Calu3 (cell line): ENCODE data around the gene KCNJ10. TPM values are rescaled to one million over a fixed set of nuclear protein-coding genes. Genes with fewer than 3 reads are reported as not detected.

Source experiments
- BruUV-seq: library from RNA; stranded (reverse); fragments of 400-500 nt; replicated peaks from 2 replicates; lab custom pipeline; 2021; lab: Mats Ljungman, UMichigan
- CTCF ChIA-PET: fragments of 300-600 bp; sonication (Branson Sonifier 250); formaldehyde crosslinking; loops from one replicate; lab custom pipeline; 2022; ENCODE audit warnings: antibody characterized with exemption; lab: Charles Lee
- DNase-seq: peaks from one replicate; pipeline ENCODE4 v3.0.0; 2022
- H3K27ac Mint-ChIP-seq: one replicate; pipeline ENCODE4 v1.8.0; 2022; ENCODE audit warnings: mixed read lengths; ENCODE audit not compliant: unreplicated experiment
- H3K27me3 Mint-ChIP-seq: one replicate; pipeline ENCODE4 v1.8.0; 2022; ENCODE audit warnings: mixed read lengths; ENCODE audit not compliant: unreplicated experiment
- H3K36me3 Mint-ChIP-seq: one replicate; pipeline ENCODE4 v1.8.0; 2022; ENCODE audit warnings: mild to moderate bottlenecking, moderate library complexity, mixed read lengths; ENCODE audit not compliant: insufficient read depth, unreplicated experiment
- H3K4me1 Mint-ChIP-seq: one replicate; pipeline ENCODE4 v1.8.0; 2022; ENCODE audit warnings: mild to moderate bottlenecking, low read depth, mixed read lengths; ENCODE audit not compliant: unreplicated experiment
- H3K4me3 Mint-ChIP-seq: one replicate; pipeline ENCODE4 v1.8.0; 2022; ENCODE audit warnings: mild to moderate bottlenecking, low read depth, moderate library complexity, mixed read lengths; ENCODE audit not compliant: unreplicated experiment
- H3K9me3 Mint-ChIP-seq: one replicate; pipeline ENCODE4 v1.8.0; 2022; ENCODE audit warnings: low read depth, mixed read lengths; ENCODE audit not compliant: unreplicated experiment
- CTCF ChIP-seq: fragments of 200-600 bp; IDR thresholded peaks from one replicate; pipeline ENCODE4 v1.8.0; 2022; ENCODE audit warnings: antibody characterized with exemption; ENCODE audit not compliant: unreplicated experiment
- intact Hi-C: fragments of 100-400 bp; cut with micrococcal nuclease; formaldehyde crosslinking; loops from one replicate; pipeline ENCODE4 v1.10.0; 2022; ENCODE audit not compliant: unreplicated experiment
- total RNA-seq: library from RNA; stranded (reverse); gene quantifications from 2 replicates; pipeline ENCODE4 v1.2.3, GENCODE V29; 2022

KCNJ10 gene
- total RNA-seq, 1 experiment from 2014 or later = not detected

GRCh38 chr1:159970932-159971342, 99.0 kb downstream of the KCNJ10 start:
- DNase-seq = no peak
- no peak for TF ChIP-seq CTCF
- no peaks in the 10 kb centered on the region for H3K36me3 Mint-ChIP-seq
- H3K27me3 Mint-ChIP-seq = peaks cover 16% of the 10 kb centered on the region
- H3K4me3 Mint-ChIP-seq = no peak overlapping the region
- BruUV-seq = no TSS peak
- intact Hi-C loops = no loop called here
- no peak overlapping the region for H3K27ac Mint-ChIP-seq
- H3K4me1 Mint-ChIP-seq = no peaks in the 10 kb centered on the region
- peaks cover 2% of the 10 kb centered on the region for H3K9me3 Mint-ChIP-seq
- CTCF ChIA-PET = interaction anchor here (0.9 kb wide), 1 partner anchor 37 kb away, joined by 3 read pairs; no protein-coding TSS in a partner anchor

DNA sequence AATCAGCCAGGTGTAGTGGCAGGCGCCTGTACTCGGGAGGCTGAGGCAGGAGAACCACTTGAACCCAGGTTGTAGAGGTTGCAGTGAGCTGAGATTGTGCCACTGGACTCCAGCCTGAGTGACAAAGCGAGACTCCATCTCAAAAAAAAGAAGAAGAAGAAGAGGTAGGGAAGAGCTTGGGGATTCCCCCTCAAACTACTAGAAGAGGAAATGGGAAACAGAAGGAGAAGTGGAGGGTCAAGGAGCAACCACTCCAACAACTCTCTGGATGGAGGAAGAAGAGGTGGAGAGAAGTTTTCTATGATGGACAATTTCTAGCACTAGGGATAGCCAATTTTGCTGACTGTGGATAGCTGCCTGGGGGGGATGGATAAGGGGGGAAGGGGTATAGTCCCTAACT, 101.1 kb downstream of the KCNJ10 start:
- TF ChIP-seq CTCF = no peak
- Mint-ChIP-seq H3K27ac (no peak overlapping the region), H3K36me3 (no peaks in the 10 kb centered on the region), H3K4me1 (no peaks in the 10 kb centered on the region), H3K9me3 (peaks cover 3% of the 10 kb centered on the region), H3K4me3 (no peak overlapping the region), H3K27me3 (peaks cover 23% of the 10 kb centered on the region)
- CTCF ChIA-PET = no interaction called here
- intact Hi-C loops = no loop called here
- BruUV-seq = no TSS peak
- no peak for DNase-seq

- intact Hi-C loops = loop anchor here (2.0 kb wide), 1 partner anchor 32 kb away; no protein-coding TSS in a partner anchor
- BruUV-seq = no TSS peak
- peaks cover 34% of the 10 kb centered on the region for H3K27me3 Mint-ChIP-seq
- no peak for TF ChIP-seq CTCF
- no peaks in the 10 kb centered on the region for H3K36me3 Mint-ChIP-seq
- CTCF ChIA-PET = interaction anchor here (1.0 to 1.1 kb wide), 2 partner anchors 27 to 41 kb away, joined by 3 to 4 read pairs; no protein-coding TSS in a partner anchor
- peaks cover 3% of the 10 kb centered on the region for H3K9me3 Mint-ChIP-seq
- H3K27ac Mint-ChIP-seq = no peak overlapping the region
- DNase-seq = no peak
- peaks cover 17% of the 10 kb centered on the region for H3K4me1 Mint-ChIP-seq
- H3K4me3 Mint-ChIP-seq = no peak overlapping the region
Observed at GRCh38 chr1:159965263-159965662, 104.7 kb downstream of the KCNJ10 start.

GRCh38 chr1:159964144-159964543, 105.8 kb downstream of the KCNJ10 start:
- intact Hi-C loops = loop anchor here (2.0 kb wide), 1 partner anchor 33 kb away; no protein-coding TSS in a partner anchor
- no peak for TF ChIP-seq CTCF
- Mint-ChIP-seq H3K4me1 (peaks cover 25% of the 10 kb centered on the region), H3K9me3 (peaks cover 3% of the 10 kb centered on the region), H3K36me3 (no peaks in the 10 kb centered on the region), H3K27ac (no peak overlapping the region), H3K27me3 (peaks cover 41% of the 10 kb centered on the region), H3K4me3 (no peak overlapping the region)
- DNase-seq = no peak
- BruUV-seq = no TSS peak
- CTCF ChIA-PET = interaction anchor here (0.6 to 0.8 kb wide), 2 partner anchors 19 to 44 kb away, joined by 3 read pairs; partner anchors contain the start of gene IGSF9
